ENCODE results near the gene KCNH6. TPM values are rescaled to one million over a fixed set of nuclear protein-coding genes. Genes with fewer than 3 reads are reported as not detected.

The KCNH6 gene
- total RNA-seq, 1 experiment from 2014 or later: 1.6 TPM

GRCh38 chr17:63546308-63547082 is 23.3 kb downstream of the KCNH6 start:
- no peak overlapping the region for H4K91ac ChIP-seq (ENCODE audit: insufficient read length, low read depth, low read length)
- no peaks in the 10 kb centered on the region for H4K20me1 ChIP-seq (ENCODE audit: control insufficient read depth, insufficient read depth, insufficient read length)
- Mint-ChIP-seq H3K4me1 (peaks cover 13 to 22% of the 10 kb centered on the region in 2 experiments), H3K36me3 (ENCODE audit: insufficient read depth in 1 of 3, low read depth in 3 of 3) (no peaks in the 10 kb centered on the region), H3K27ac (0 out of 7 replicates have a peak overlapping the region, but pooled peaks of 1 of the 3 experiments have one; percentile 20), H3K27me3 (ENCODE audit: low read depth) (peaks cover 1% of the 10 kb centered on the region; the same call in 1 of the 2 replicates), H3K9me3 (no peaks in the 10 kb centered on the region), H3K4me3 (no peak overlapping the region)
- no peak overlapping the region for H3T11ph ChIP-seq (ENCODE audit: low read length)
- H2AFZ ChIP-seq (ENCODE audit: low read length): no peak overlapping the region
- no peak overlapping the region for H3K4me2 ChIP-seq (ENCODE audit: insufficient read depth, insufficient read length, low read length)
- H3K14ac ChIP-seq (ENCODE audit: insufficient read depth, low read length): no peak overlapping the region
- no peak overlapping the region for H3K4ac ChIP-seq (ENCODE audit: low read depth, low read length)
- no peak for DNase-seq
- no CpG with 5 or more reads among the region's 9 CpGs for WGBS (ENCODE audit: extremely low coverage, insufficient read length, low lambda C conversion rate)
- no peak overlapping the region for H2BK120ac ChIP-seq (ENCODE audit: low read depth, low read length, poor library complexity, severe bottlenecking)
- H2BK20ac ChIP-seq (ENCODE audit: low read depth, low read length, poor library complexity, severe bottlenecking): no peak overlapping the region
- no peak overlapping the region for H4K8ac ChIP-seq (replicated peaks; ENCODE audit: insufficient read length, low read depth, low read length)
- peaks cover 9% of the 10 kb centered on the region for H3K23me2 ChIP-seq (ENCODE audit: insufficient read length, low read depth, low read length, poor library complexity, severe bottlenecking)
- H3K27me3 ChIP-seq (ENCODE audit: insufficient read depth, low read length): no peaks in the 10 kb centered on the region
- no peak overlapping the region for H2AK5ac ChIP-seq (ENCODE audit: insufficient read length, low read length)
- no peak overlapping the region for H2BK12ac ChIP-seq (ENCODE audit: insufficient read length, low read depth, low read length)
- no peak overlapping the region for H3K23ac ChIP-seq (ENCODE audit: insufficient read length, low read depth, low read length)
- no peaks in the 10 kb centered on the region for H3K79me1 ChIP-seq (ENCODE audit: insufficient read depth, low read depth, low read length, poor library complexity, severe bottlenecking)
- H3K79me2 ChIP-seq (ENCODE audit: insufficient read depth, low read length): no peaks in the 10 kb centered on the region; the same call in 1 of the 2 replicates
- no peak overlapping the region for H4K5ac ChIP-seq (ENCODE audit: insufficient read length, low read depth, low read length)
- no peak overlapping the region for H3K56ac ChIP-seq (ENCODE audit: insufficient read length, low read depth, low read length)
- no peak overlapping the region for H2BK5ac ChIP-seq (ENCODE audit: insufficient read length, low read length)
- no peak overlapping the region for H3K9ac ChIP-seq (ENCODE audit: extremely low read depth, insufficient read length, low read length)
- no peak for TF ChIP-seq CTCF (conservative IDR thresholded peaks at IDR 0.05)
- H3K9me3 ChIP-seq (ENCODE audit: control insufficient read depth, low read depth, low read length): no peaks in the 10 kb centered on the region
- H3K27ac ChIP-seq (ENCODE audit: insufficient read length, low read depth, low read length): no peak overlapping the region
- H2BK15ac ChIP-seq (ENCODE audit: low read depth, low read length): no peak overlapping the region
- H3K18ac ChIP-seq (ENCODE audit: insufficient read length, low read depth, low read length): no peak overlapping the region
- no peaks in the 10 kb centered on the region; the same call in 1 of the 2 replicates for H3K4me1 ChIP-seq (ENCODE audit: insufficient read depth, low read length)

Measured in H9 (cell line).